Suppressor macrophage treated with lipopolysaccharide for 4 hours (primary cell): ENCODE measurements around the gene CCDC74B.
"Not testable (repeated sequence)": the region's sequence is repeated elsewhere in the genome, so short reads cannot be mapped to it uniquely, and the experiment has no call there.

Experiments used
- DNase-seq: peaks from one replicate; pipeline ENCODE4 v3.0.0-alpha.2; 2020

The CCDC74B gene

DNA sequence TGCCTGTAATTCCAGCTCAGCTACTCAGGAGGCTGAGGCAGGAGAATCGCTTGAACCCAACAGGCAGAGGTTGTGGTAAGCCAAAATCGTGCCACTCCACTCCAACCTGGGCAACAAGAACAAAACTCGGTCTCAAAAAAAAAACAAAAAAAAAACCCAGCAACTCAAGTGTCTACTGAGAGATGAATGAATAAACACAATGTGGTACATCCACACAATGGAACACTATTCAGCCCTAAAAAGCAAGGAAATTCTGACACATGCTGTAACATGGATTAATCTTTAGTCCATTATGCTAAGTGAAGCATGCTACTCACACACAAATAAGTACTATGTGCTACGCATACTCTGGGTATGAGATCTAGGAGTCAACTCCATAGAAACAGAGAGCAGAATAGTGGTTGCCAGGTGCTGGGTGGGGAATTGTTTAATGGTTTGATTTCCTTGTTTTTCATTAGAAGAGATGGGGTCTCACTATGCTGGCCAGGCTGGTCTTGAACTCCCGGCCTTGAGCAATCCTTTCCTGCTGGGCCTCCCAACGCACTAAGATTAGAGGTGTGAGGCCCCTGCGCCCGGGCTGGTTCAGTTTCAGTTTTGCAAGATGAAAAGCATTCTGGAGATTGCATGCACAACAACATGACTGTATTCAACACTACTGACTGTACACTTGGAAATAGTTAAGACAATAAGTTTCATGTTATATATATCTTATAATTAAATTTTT, 20.5 kb upstream of the CCDC74B start:
- DNase-seq, result no peak

DNA sequence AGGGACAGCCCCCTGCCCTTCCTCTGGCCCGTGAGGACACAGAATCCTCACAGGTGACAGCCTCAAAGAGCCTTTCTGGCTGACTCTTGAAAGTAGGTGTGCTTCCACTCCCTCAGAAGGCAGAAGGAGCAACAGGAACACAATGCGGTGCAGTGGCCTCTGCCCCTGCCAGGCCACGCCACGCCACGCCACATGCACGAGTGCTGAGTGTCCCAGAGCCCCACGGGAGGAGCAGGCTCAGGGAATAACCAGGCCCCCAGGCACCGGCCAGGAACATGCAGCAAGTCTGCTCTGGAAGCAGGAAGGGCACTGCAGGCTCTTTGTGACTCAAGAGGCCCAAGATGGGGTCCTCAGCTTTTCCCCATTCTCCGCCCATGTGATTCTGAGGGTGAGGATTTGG, 18.1 kb upstream of the CCDC74B start:
- no peak for DNase-seq

- DNase-seq, result not testable (repeated sequence)
Observed at GRCh38 chr2:130162486-130162885, 17.6 kb upstream of the CCDC74B start.

GRCh38 chr2:130160838-130161705, 16.2 kb upstream of the CCDC74B start:
- not testable (repeated sequence) for DNase-seq

DNA sequence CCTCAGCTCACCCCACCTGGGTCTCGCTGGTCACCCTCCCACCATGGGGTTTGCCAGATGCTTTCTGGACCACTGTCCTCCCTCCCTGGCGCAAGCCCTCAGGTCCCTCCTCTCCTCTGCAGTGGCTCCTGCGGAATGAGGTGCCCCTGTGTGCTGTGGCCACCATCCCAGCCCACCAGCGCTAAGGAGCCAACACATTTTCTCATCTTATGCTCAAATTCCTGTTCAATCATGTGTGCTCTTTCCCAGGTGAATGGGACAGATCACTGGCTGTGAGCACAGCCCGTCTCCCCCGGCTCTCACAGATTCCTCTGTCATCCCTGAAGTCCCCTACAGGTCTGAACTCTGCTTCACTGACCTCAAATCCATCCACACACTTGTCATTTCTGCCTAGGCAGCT, 15.2 kb upstream of the CCDC74B start:
- no peak for DNase-seq

- DNase-seq, result not testable (repeated sequence)
Observed at GRCh38 chr2:130159376-130159775, 14.5 kb upstream of the CCDC74B start.

GRCh38 chr2:130158631-130159030, 13.7 kb upstream of the CCDC74B start:
- DNase-seq, result no peak

DNA sequence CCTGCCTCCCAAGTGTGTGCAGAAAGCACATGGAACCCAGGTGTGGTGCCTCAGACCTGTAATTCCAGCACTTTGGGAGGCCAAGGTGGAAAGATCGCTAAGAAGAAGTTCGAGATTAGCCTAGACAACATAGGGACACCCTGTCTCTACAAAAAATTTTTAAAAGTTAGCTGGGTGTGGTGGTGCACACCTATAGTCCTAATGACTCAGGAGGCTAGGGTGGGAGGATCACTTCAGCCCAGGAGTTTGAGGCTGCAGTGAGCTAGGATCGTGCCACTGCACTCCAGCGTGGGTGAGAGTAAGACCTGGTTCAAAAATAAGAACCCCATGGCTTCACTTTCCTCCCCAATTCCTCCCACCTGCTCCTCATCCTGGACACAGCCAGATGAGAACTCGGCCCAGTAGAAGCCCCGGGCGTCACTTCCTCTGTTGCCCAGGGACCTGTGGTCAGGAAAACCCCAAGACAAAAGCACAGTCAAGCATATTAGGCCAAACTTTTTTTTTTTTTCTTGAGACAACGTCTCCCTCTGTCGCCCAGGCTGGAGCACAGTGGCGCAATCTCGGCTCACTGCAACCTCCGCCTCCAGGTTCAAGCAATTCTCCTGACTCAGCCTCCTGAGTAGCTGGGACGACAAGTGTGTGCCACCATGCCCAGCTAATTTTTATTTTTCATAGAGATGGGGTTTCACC, 13.1 kb upstream of the CCDC74B start:
- DNase-seq, result peak; percentile 64

GRCh38 chr2:130157354-130157753, 12.4 kb upstream of the CCDC74B start:
- DNase-seq, result not testable (repeated sequence)

- DNase-seq, result no peak
Observed at GRCh38 chr2:130156624-130157004, 11.7 kb upstream of the CCDC74B start.

- peak; percentile 6 for DNase-seq
Observed at GRCh38 chr2:130155956-130156623, 11.2 kb upstream of the CCDC74B start.

DNA sequence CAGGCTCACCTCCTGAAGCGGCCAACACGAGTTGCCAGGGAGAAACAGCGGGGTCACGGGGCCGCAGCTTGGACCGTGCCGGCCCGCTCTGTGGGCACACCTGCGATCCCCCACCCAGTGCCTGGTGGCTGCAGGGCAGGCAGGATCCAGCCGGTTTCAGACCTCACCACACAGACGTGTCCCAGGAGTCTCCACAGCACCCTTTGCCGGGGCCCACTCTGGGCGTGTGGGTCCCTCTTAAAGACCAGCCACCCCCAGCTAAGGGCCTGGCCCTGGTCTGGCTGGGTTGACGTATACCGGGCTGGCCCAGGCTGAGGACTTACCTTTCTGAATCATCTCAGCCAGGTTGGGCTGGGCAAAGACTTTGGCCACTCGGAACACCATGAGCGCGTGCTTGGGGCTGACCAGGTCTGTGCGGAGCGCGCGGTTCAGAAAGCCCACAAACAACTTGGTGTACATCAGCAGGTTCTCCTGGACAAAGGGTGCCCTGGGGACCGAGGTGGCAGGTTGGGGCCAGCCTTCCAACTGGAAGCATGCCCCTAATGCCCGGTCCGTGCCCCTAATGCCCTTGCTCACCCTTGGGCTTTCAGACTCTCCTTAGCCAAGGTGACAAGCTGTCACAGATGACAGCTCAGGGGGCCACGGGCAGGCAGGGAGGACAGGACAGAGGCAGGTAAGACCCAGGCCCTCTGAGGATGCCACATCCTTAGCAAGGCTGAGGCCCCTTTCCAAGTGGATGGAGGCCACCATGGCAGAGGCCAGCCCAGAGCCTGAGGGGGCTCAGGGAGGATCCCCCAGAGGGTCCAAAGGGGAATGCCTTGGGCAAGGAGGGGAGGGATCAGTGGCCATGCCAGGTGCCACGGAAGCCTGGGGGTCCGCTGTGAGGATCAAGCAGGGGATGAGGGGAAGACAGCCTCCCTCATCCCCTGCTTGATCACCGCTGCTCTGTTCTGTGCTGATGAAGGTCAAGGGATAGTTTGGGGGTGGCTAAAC, 10.2 kb upstream of the CCDC74B start:
- DNase-seq, result no peak

- DNase-seq, result not testable (repeated sequence)
Observed at GRCh38 chr2:130154423-130154770, 9.5 kb upstream of the CCDC74B start.

DNA sequence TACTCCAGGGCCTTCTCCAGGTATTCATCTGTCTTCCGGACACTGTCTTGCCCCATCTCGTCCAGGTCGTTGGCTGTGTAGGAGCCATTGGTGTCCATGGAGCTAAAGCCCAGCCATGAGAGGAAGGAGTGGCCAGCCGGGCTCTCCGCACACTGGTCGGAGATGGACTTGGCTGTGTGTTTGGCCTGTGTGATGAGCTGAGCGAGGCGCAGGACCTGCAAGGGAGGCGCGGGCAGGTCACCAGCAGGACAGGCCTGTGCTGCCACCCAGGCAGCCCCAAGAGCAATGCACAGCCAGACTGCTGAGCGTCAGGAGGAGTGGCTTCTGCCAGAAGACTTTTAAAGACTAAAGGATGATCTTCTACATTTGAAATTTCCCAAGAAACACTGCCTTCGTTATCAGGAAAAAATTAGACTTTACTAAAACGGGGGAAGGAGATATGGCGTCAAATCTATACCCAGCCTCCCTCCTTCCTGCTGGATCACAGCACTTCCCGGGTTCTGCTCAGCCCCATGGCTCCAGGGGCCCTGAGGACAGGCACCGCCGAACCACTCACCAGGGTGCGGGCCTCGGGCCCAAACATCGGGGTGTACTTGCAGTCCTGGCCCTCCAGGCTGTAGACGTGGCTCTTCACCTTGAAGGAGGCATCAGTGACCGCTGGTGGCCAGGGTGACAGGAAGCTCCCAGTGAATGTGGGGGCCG, 9.0 kb upstream of the CCDC74B start:
- not testable (repeated sequence) for DNase-seq

- no peak for DNase-seq
Observed at GRCh38 chr2:130152816-130153595, 8.1 kb upstream of the CCDC74B start.

GRCh38 chr2:130152136-130152815, 7.4 kb upstream of the CCDC74B start:
- DNase-seq, result not testable (repeated sequence)

DNA sequence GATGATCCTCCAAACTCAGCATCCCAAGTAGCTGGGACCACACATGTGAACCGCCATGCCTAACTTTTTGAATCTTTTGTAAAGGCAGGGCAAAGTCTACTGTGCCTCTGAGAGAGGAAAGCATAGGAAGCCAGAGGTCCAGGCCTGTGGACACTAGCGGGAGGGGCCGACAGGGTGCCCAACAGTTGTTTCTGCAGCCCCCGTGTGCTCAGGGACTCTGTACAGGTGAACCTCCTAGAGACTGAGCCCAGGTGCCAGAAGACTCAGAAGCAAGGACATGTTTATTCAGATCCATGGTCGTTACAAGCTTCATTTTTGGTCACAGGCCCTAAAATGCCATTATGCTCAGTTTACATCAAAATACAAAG, 6.2 kb upstream of the CCDC74B start:
- DNase-seq, result not testable (repeated sequence)

DNA sequence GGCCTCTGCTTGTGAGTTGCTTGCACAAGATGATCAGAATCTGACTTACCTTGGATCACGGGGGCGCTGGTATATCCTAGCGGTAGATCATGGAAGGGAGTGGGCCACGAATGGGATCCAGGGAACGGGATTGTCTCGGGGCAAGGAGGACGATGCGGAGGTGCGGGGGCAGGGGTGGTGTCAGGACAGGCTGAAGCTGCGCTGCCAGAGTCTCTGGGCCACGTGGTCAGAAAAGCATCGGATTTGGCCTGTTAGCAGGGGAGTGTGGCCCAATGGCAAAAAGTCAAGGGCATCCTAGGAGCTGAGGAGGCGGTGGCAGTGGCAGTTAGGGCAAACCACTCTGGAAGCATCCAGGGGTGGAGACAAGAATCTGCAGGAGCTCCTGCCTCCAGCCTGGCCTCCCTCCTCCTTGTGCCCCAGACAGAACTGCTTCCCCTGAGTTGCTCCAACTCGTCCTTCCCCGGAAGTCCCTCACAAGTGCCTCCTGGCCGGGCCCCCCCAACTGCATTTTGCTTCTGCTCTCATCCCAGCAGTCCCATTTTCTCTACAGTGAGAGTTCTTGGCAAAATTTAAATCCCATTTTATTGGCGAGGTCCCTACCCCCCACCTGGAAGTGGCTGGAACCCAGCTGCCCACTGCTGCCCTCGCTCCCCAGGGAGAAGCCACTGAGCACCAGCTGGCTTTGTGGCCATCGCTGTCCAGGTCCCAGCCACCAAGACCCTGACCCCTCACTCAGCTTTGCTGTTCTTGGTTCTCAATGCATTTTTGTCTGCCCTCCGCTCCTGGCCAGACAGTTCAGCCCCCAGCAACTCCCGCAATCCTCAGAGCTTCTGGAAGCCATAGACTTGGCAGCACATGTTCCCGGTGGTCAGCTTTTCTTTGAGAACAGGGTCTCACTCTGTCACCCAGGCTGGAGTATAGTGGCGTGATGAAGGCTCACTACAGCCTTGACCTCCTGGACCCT, 5.6 kb upstream of the CCDC74B start:
- DNase-seq, result no peak
